WTC11 (cell line): Measurements from ENCODE around the gene C17orf67. TPM values are rescaled to one million over a fixed set of nuclear protein-coding genes. Genes with fewer than 3 reads are reported as not detected.

ENCODE experiments used
- ATAC-seq: fragments of 200-7000 bp; cut with Tn5 transposase; 2 replicates; pipeline ENCODE4 v1.10.0; 2021; ENCODE audit warnings: mild to moderate bottlenecking, moderate library complexity
- CTCF ChIA-PET: fragments of 300-600 bp; sonication (Branson Sonifier 250); formaldehyde crosslinking; loops from one replicate; lab custom pipeline; 2021; ENCODE audit warnings: antibody characterized with exemption; lab: Charles Lee
- POLR2A ChIA-PET: fragments of 350-600 bp; sonication (Branson Sonifier 250); formaldehyde crosslinking; loops from one replicate; lab custom pipeline; 2021; ENCODE audit warnings: antibody characterized with exemption; lab: Charles Lee
- DNase-seq: peaks from one replicate; pipeline ENCODE4 v3.0.0; 2021; ENCODE audit warnings: low spot score
- H3K27ac Mint-ChIP-seq: 2 replicates; pipeline ENCODE4 v1.8.0; 2021; ENCODE audit warnings: mixed read lengths
- H3K27me3 Mint-ChIP-seq: 2 replicates; pipeline ENCODE4 v1.8.0; 2021; ENCODE audit warnings: low read depth, mild to moderate bottlenecking, moderate library complexity, mixed read lengths
- H3K36me3 Mint-ChIP-seq: 2 replicates; pipeline ENCODE4 v1.8.0; 2021; ENCODE audit warnings: mixed read lengths
- H3K4me1 Mint-ChIP-seq: 2 replicates; pipeline ENCODE4 v1.8.0; 2022; ENCODE audit warnings: mixed read lengths
- H3K4me3 Mint-ChIP-seq: 2 replicates; pipeline ENCODE4 v1.8.0; 2021; ENCODE audit warnings: mild to moderate bottlenecking, moderate library complexity, mixed read lengths
- H3K9me3 Mint-ChIP-seq: 2 replicates; pipeline ENCODE4 v1.8.0; 2021; ENCODE audit warnings: mixed read lengths
- AR ChIP-seq: fragments of 250-450 bp; sonication (Bioruptor Pico); IDR thresholded peaks from 2 replicates; pipeline ENCODE4 v1.9.0; 2021; ENCODE audit warnings: mild to moderate bottlenecking
- CTCF ChIP-seq: fragments of 200-600 bp; IDR thresholded peaks from 2 replicates; pipeline ENCODE4 v1.8.0; 2022; ENCODE audit warnings: antibody characterized with exemption
- ERG ChIP-seq: fragments of 250-450 bp; sonication (Bioruptor Pico); IDR thresholded peaks from 2 replicates; pipeline ENCODE4 v1.8.0; 2021; ENCODE audit warnings: mild to moderate bottlenecking
- FOXK1 ChIP-seq: sonication (generic); formaldehyde crosslinking; IDR thresholded peaks from 2 replicates; pipeline ENCODE4 v1.8.0; 2022; ENCODE audit warnings: mild to moderate bottlenecking, moderate library complexity, missing genetic modification reagents
- GABPB1 ChIP-seq: sonication (generic); formaldehyde crosslinking; IDR thresholded peaks from 2 replicates; pipeline ENCODE4 v1.8.1; 2023; ENCODE audit warnings: mild to moderate bottlenecking, missing genetic modification reagents
- MLX ChIP-seq: sonication (generic); formaldehyde crosslinking; IDR thresholded peaks from 2 replicates; pipeline ENCODE4 v1.8.1; 2023; ENCODE audit warnings: mild to moderate bottlenecking, missing genetic modification reagents, moderate library complexity
- NFATC4 ChIP-seq: fragments of 250-450 bp; sonication (Bioruptor Pico); IDR thresholded peaks from 2 replicates; pipeline ENCODE4 v1.9.0; 2021; ENCODE audit warnings: mild to moderate bottlenecking
- PRRX2 ChIP-seq: fragments of 250-450 bp; sonication (Bioruptor Pico); IDR thresholded peaks from 2 replicates; pipeline ENCODE4 v1.8.0; 2021; ENCODE audit warnings: mild to moderate bottlenecking
- SOX15 ChIP-seq: fragments of 250-450 bp; sonication (Bioruptor Pico); IDR thresholded peaks from 2 replicates; pipeline ENCODE4 v1.9.0; 2021; ENCODE audit warnings: mild to moderate bottlenecking
- STAT6 ChIP-seq: sonication (generic); formaldehyde crosslinking; conservative IDR thresholded peaks from 2 replicates; pipeline ENCODE4 v1.8.1; 2023; ENCODE audit warnings: mild to moderate bottlenecking, low read depth, missing genetic modification reagents, moderate library complexity
- ZBTB21 ChIP-seq: sonication (generic); formaldehyde crosslinking; IDR thresholded peaks from 2 replicates; pipeline ENCODE4 v1.8.1; 2023; ENCODE audit warnings: mild to moderate bottlenecking, missing genetic modification reagents, borderline replicate concordance
- ZNF138 ChIP-seq: sonication (generic); formaldehyde crosslinking; conservative IDR thresholded peaks from 2 replicates; pipeline ENCODE4 v1.8.1; 2022; ENCODE audit warnings: mild to moderate bottlenecking, moderate library complexity, missing genetic modification reagents
- ZNF532 ChIP-seq: fragments of 250-450 bp; sonication (Bioruptor Pico); IDR thresholded peaks from 2 replicates; pipeline ENCODE4 v1.9.0; 2021; ENCODE audit warnings: mild to moderate bottlenecking, borderline replicate concordance
- total RNA-seq: library from RNA; stranded (reverse); gene quantifications from 3 replicates; pipeline ENCODE4 v1.2.3, GENCODE V29; 2021

The C17orf67 gene
- total RNA-seq, 1 experiment from 2014 or later: 3.3 TPM

- Mint-ChIP-seq H3K9me3 (peaks cover 13% of the 10 kb centered on the region), H3K36me3 (peaks cover 9% of the 10 kb centered on the region), H3K4me1 (peaks cover 15% of the 10 kb centered on the region), H3K27me3 (peaks cover 3% of the 10 kb centered on the region; the same call in 1 of the 2 replicates), H3K27ac (no peak overlapping the region), H3K4me3 (no peak overlapping the region)
- DNase-seq (no peak), ATAC-seq (no peak)
- TF ChIP-seq ZNF138 (CRISPR knock-in tag): no peak
- ChIA-PET POLR2A (no interaction called here), CTCF (no interaction called here)
Observed at GRCh38 chr17:56796536-56796935, 37.2 kb downstream of the C17orf67 start.

- H3K9me3 Mint-ChIP-seq: peaks cover 13% of the 10 kb centered on the region
- DNase-seq (no peak), ATAC-seq (no peak)
- TF ChIP-seq NFATC4 (CRISPR knock-in tag) (no peak), CTCF (no peak), SOX15 (no peak), PRRX2 (CRISPR knock-in tag) (no peak), GABPB1 (CRISPR knock-in tag) (no peak), ZBTB21 (no peak), MLX (CRISPR knock-in tag) (no peak)
- no peak overlapping the region; the same call in 1 of the 2 replicates for H3K27ac Mint-ChIP-seq
- peaks cover 15% of the 10 kb centered on the region for H3K4me1 Mint-ChIP-seq
- peaks cover 9% of the 10 kb centered on the region for H3K36me3 Mint-ChIP-seq
- ChIA-PET POLR2A (no interaction called here), CTCF (no interaction called here)
- peaks cover 3% of the 10 kb centered on the region; the same call in 1 of the 2 replicates for H3K27me3 Mint-ChIP-seq
- no peak overlapping the region for H3K4me3 Mint-ChIP-seq
Observed at GRCh38 chr17:56795221-56795865, 38.4 kb downstream of the C17orf67 start.

- ChIA-PET POLR2A (no interaction called here), CTCF (interaction anchor here (0.8 to 1.3 kb wide), 2 partner anchors 13 to 26 kb away, joined by 3 to 4 read pairs; no protein-coding TSS in a partner anchor)
- Mint-ChIP-seq H3K4me1 (peaks cover 8% of the 10 kb centered on the region), H3K27ac (no peak overlapping the region), H3K27me3 (peaks cover 3% of the 10 kb centered on the region; the same call in 1 of the 2 replicates), H3K4me3 (no peak overlapping the region), H3K36me3 (peaks cover 9% of the 10 kb centered on the region), H3K9me3 (peaks cover 13% of the 10 kb centered on the region)
- DNase-seq (no peak), ATAC-seq (no peak)
- TF ChIP-seq ERG (no peak), ZNF532 (CRISPR knock-in tag) (no peak), AR (CRISPR knock-in tag) (no peak), FOXK1 (CRISPR knock-in tag) (no peak), MLX (CRISPR knock-in tag) (no peak), STAT6 (CRISPR knock-in tag) (no peak)
Observed at GRCh38 chr17:56793957-56794356, 39.8 kb downstream of the C17orf67 start.
